Brain pericyte (primary cell): ENCODE measurements around the gene PPP1R7.
A peak's percentile ranks its signal among the peaks of the same experiment; 100 is the strongest.

Source experiments
- DNase-seq: peaks from one replicate; pipeline ENCODE4 v3.0.0-alpha.2; 2012; ENCODE audit warnings: low read depth, low spot score

Gene PPP1R7

GRCh38 chr2:241139531-241140444 is 10.5 kb upstream of the PPP1R7 start:
- DNase-seq, result no peak

- no peak for DNase-seq
Measured at GRCh38 chr2:241140445-241140840, 9.8 kb upstream of the PPP1R7 start.

GRCh38 chr2:241141214-241141770 is 9.0 kb upstream of the PPP1R7 start:
- no peak for DNase-seq

GRCh38 chr2:241142063-241142462 is 8.2 kb upstream of the PPP1R7 start:
- DNase-seq, result no peak

GRCh38 chr2:241142593-241142992 is 7.7 kb upstream of the PPP1R7 start:
- DNase-seq, result no peak

- no peak for DNase-seq
Measured at GRCh38 chr2:241146286-241146685, 4.0 kb upstream of the PPP1R7 start.

- no peak for DNase-seq
Measured at GRCh38 chr2:241147336-241147735, 2.9 kb upstream of the PPP1R7 start.

- no peak for DNase-seq
Measured at GRCh38 chr2:241148239-241148638, 2.0 kb upstream of the PPP1R7 start.

GRCh38 chr2:241148891-241149674 is 1.2 kb upstream of the PPP1R7 start, which contains the start of gene PASK:
PASK (minus strand) TSS chr2:241149472; CDS start chr2:241143032, 6,440 bp downstream.
- peak; percentile 70 for DNase-seq

- DNase-seq, result no peak
Measured at GRCh38 chr2:241149675-241149924, 667 bp upstream of the PPP1R7 start.

- no peak for DNase-seq
Measured at GRCh38 chr2:241150660-241151530, 628 bp downstream of the PPP1R7 start.

- DNase-seq, result no peak
Measured at GRCh38 chr2:241151934-241152660, 1.8 kb downstream of the PPP1R7 start.

GRCh38 chr2:241153616-241154015 is 3.3 kb downstream of the PPP1R7 start:
- DNase-seq, result no peak

- DNase-seq, result no peak
Measured at GRCh38 chr2:241154915-241155314, 4.6 kb downstream of the PPP1R7 start.

- DNase-seq, result no peak
Measured at GRCh38 chr2:241155936-241156335, 5.7 kb downstream of the PPP1R7 start.

GRCh38 chr2:241156971-241157441 is 6.7 kb downstream of the PPP1R7 start:
- peak; percentile 29 for DNase-seq

GRCh38 chr2:241157841-241158545 is 7.7 kb downstream of the PPP1R7 start:
- no peak for DNase-seq

- DNase-seq, result no peak
Measured at GRCh38 chr2:241158546-241158900, 8.3 kb downstream of the PPP1R7 start.

GRCh38 chr2:241159116-241159515 is 8.8 kb downstream of the PPP1R7 start:
- no peak for DNase-seq

GRCh38 chr2:241160318-241160717 is 10.1 kb downstream of the PPP1R7 start:
- no peak for DNase-seq
